ENCODE results near the gene KRT28. TPM values are rescaled to one million over a fixed set of nuclear protein-coding genes. Genes with fewer than 3 reads are reported as not detected.

The KRT28 gene
- total RNA-seq, 2 donors from 2014 or later, result not detected

DNA sequence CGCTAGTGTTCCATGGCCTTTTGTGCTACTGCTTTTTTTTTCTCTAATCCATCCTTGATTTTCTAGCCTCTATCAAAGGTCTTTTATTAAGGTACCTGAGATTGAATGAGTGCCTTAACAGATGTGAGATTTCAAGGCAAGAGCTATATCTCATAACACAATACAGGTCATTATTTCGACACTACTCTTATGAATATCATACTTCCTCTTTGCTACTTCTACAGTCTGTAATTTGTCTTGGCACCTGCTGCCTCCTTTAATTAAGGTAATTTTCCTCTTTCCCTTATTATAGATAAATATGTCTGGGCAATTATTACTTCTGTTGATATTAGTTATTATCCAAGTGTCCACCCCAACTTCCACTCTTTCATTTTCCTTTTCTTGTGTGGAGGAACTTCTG, 5.3 kb downstream of the KRT28 start:
- TF ChIP-seq POLR2AphosphoS5 (IDR thresholded peaks at IDR 0.05), result no peak
- no peak for TF ChIP-seq CTCF (IDR thresholded peaks at IDR 0.05)
- no peak for TF ChIP-seq POLR2A (IDR thresholded peaks at IDR 0.05)
- no peak for DNase-seq (ENCODE audit: low spot score)
- 90% methylated on average over 2 of the region's 2 CpGs for WGBS

GRCh38 chr17:40793832-40794231, 5.9 kb downstream of the KRT28 start:
- Histone ChIP-seq H3K36me3 (no peaks in the 10 kb centered on the region), H3K9me3 (no peaks in the 10 kb centered on the region), H3K27me3 (replicated peaks; ENCODE audit: insufficient read depth) (no peaks in the 10 kb centered on the region), H3K27ac (no peak overlapping the region), H3K4me3 (no peak overlapping the region), H3K4me1 (replicated peaks) (no peaks in the 10 kb centered on the region)
- WGBS, result 57% methylated on average over 10 of the region's 10 CpGs
- intact Hi-C loops (cut with DNase I), result loop anchor here (10.0 kb wide), 1 partner anchor 179 kb away; no protein-coding TSS in a partner anchor
- no peak for DNase-seq (ENCODE audit: low spot score)
- no peak for TF ChIP-seq POLR2AphosphoS5 (IDR thresholded peaks at IDR 0.05)

More for the DNA sequence above, 5.3 kb downstream of the KRT28 start:
- Histone ChIP-seq H3K4me3 (no peak overlapping the region), H3K27ac (peak overlapping the region in 1 of 2 donors; percentile 32), H3K36me3 (no peaks in the 10 kb centered on the region), H3K27me3 (replicated peaks; ENCODE audit: insufficient read depth) (no peaks in the 10 kb centered on the region), H3K9me3 (no peaks in the 10 kb centered on the region), H3K4me1 (replicated peaks) (no peaks in the 10 kb centered on the region)
- intact Hi-C loops (cut with DNase I), result loop anchor here (10.0 kb wide), 1 partner anchor 180 kb away; no protein-coding TSS in a partner anchor

GRCh38 chr17:40791787-40792436, 7.8 kb downstream of the KRT28 start:
- Histone ChIP-seq H3K27me3 (replicated peaks; ENCODE audit: insufficient read depth) (no peaks in the 10 kb centered on the region), H3K4me3 (no peak overlapping the region), H3K4me1 (replicated peaks) (no peaks in the 10 kb centered on the region), H3K27ac (no peak overlapping the region), H3K9me3 (no peaks in the 10 kb centered on the region), H3K36me3 (no peaks in the 10 kb centered on the region)
- TF ChIP-seq CTCF (IDR thresholded peaks at IDR 0.05) (peak in 3 of 4 experiments; percentile 53 to 70 (median 70)), POLR2A (IDR thresholded peaks at IDR 0.05) (no peak), POLR2AphosphoS5 (IDR thresholded peaks at IDR 0.05) (peak; percentile 25)
- 24% methylated on average over 6 of the region's 6 CpGs for WGBS
- intact Hi-C loops (cut with DNase I), result loop anchor here (10.0 kb wide), 1 partner anchor 177 kb away; no protein-coding TSS in a partner anchor
- DNase-seq (ENCODE audit: low spot score), result no peak

- intact Hi-C loops (cut with DNase I), result loop anchor here (10.0 kb wide), 1 partner anchor 176 kb away; no protein-coding TSS in a partner anchor
- 84% methylated on average over 1 of the region's 1 CpG for WGBS
- no peak for DNase-seq (ENCODE audit: low spot score)
- no peak for TF ChIP-seq POLR2A (IDR thresholded peaks at IDR 0.05)
- TF ChIP-seq POLR2AphosphoS5 (IDR thresholded peaks at IDR 0.05), result no peak
- no peak for TF ChIP-seq CTCF (IDR thresholded peaks at IDR 0.05)
- no peaks in the 10 kb centered on the region for H3K36me3 ChIP-seq
- H3K27me3 ChIP-seq (replicated peaks; ENCODE audit: insufficient read depth), result no peaks in the 10 kb centered on the region
- no peak overlapping the region for H3K27ac ChIP-seq
- H3K4me1 ChIP-seq (replicated peaks), result no peaks in the 10 kb centered on the region
- H3K9me3 ChIP-seq, result no peaks in the 10 kb centered on the region
- no peak overlapping the region for H3K4me3 ChIP-seq
These were observed 8.6 kb downstream of the KRT28 start for GRCh38 chr17:40791111-40791510.

- H3K9me3 ChIP-seq, result no peaks in the 10 kb centered on the region
- no peaks in the 10 kb centered on the region for H3K27me3 ChIP-seq (replicated peaks; ENCODE audit: insufficient read depth)
- H3K4me1 ChIP-seq (replicated peaks), result no peaks in the 10 kb centered on the region
- WGBS, result 99% methylated on average over 4 of the region's 4 CpGs
- H3K4me3 ChIP-seq, result no peak within 1 kb of the TSS
- intact Hi-C loops (cut with DNase I), result no loop called here
- H3K27ac ChIP-seq, result no peak within 1 kb of the TSS
- H3K36me3 ChIP-seq, result no peaks in the 10 kb centered on the region
- no peak for DNase-seq (ENCODE audit: low spot score)
- TF ChIP-seq CTCF (IDR thresholded peaks at IDR 0.05) (no peak), POLR2A (IDR thresholded peaks at IDR 0.05) (no peak), POLR2AphosphoS5 (IDR thresholded peaks at IDR 0.05) (no peak)
These were observed 17.3 kb downstream of the KRT28 start, which contains the start of gene KRT27 for GRCh38 chr17:40782450-40782849. Gene KRT27, minus strand, starts transcription at chr17:40782550. Its CDS starts 57 bp downstream, at chr17:40782493.

Data from prostate gland (tissue), 2 donors.